COLO829 (cell line): ENCODE results near the gene SAG.

Experiments used
- DNase-seq: peaks from one replicate; pipeline ENCODE4 v3.0.0; 2012; ENCODE audit warnings: low spot score

The SAG gene

DNA sequence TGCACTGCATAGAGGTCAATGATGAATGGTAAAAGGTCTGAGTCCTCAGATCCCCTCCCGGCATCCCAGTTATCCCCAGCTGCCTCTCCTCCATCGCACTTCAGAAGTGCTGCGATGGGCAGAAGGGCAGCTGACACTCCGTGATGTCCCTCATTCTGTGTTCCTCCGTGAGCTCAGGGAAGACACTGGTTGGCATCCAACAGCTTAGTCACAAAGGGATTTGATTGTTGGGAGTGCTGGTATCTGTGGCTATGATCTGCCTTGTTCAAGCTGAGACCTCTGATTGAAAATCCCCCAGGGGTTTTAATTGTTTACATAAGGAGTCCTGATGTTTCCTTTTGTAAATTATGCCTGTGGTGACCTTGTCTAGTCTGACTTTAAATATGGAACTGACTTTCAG lies 19.0 kb upstream of the SAG start:
- DNase-seq: peak; percentile 29

- DNase-seq: peak; percentile 67
Measured at GRCh38 chr2:233289648-233290047, 18.0 kb upstream of the SAG start.

DNA sequence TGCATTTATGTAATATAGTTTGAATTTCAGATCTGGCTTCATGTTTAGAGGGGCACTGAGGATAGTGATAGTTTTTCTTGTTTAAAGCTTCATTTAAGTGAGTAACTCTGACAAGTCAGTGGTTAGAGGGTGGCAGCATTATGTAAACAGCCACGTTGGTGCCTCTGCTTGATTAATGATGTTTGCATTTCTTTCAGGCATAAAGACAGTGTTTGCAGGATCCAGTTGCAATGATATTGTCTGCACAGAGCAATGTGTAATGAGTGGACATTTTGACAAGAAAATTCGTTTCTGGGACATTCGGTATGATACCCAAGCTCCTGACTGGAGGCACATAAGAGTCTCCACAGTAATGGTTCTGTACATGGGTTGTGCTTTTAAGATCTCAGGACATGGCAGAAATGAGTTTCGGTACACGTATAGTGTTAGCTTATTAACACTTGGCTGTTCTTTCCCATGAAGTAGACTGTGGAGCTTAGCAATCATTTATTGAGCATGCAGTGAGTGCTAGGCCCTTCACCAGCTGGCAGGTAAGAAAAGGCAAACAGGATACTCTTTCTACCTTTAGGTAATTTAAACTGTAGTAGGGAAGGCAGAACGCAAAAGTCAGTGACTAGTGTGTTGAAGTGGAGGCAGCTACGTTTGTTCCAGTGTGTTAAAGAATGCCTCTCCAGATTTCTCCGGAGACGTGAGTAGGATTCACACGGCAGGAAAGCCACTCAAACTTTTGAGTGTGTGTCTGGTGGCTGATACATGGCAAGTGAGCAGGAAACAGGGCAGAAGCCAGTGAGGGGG lies 17.4 kb upstream of the SAG start:
- no peak for DNase-seq

DNA sequence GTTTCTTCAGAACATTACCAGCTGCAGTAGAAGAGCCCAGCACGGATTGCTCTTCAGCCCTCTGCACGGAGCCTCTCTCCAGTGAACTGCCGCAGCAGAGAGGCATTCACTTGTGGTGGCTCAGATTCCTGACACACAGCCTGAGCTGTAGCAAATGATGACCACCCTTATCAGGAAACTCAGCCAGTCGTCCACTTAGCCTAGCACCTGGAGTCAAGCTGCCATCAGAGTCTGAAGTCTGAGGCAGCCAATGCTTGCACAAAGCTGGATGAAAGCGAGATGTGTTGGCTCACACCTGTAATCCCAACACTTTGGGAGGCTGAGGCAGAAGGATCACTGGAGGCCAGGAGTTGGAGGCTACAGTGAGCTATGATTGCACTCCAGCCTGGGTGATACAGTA lies 11.7 kb upstream of the SAG start:
- DNase-seq: no peak

DNA sequence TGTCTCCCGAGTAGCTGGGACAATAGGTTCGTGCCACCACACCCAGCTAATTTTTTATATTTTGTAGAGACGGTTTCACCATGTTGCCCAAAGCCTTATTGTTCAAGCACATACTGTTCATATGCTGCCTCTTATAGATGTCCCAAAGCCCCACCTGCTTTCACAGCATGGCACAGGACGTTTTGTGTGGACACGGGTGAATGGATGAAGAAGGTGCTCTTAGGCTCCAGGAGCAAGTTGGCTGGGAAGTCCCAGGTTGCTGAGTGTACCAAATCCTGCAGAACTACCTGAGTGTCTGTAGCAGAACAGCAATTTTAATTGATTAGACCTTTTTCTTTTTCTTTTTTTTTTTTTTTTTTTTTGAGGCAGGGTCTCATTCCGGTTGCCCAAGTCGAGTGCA lies 10.5 kb upstream of the SAG start:
- DNase-seq: no peak

DNA sequence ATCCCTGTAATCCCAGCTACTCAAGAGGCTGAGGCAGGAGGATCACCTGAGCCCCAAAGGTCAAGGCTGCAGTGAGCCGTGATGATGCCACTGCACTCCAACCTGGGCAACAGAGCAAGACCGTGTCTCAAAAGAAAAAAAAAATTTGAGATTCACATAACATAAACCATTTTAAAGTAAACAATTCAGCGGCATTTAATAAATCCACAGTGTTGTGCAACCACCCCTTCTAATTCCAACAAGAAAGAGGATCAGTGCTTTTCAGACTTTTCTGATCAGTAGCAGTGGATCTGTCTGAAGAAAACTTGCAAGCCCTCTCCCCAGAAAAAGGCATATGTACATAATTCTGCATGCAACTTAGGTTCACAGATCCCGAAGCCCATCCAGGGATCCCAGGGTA lies 7.2 kb upstream of the SAG start:
- DNase-seq: no peak

GRCh38 chr2:233301248-233301647 lies 6.4 kb upstream of the SAG start:
- no peak for DNase-seq

DNA sequence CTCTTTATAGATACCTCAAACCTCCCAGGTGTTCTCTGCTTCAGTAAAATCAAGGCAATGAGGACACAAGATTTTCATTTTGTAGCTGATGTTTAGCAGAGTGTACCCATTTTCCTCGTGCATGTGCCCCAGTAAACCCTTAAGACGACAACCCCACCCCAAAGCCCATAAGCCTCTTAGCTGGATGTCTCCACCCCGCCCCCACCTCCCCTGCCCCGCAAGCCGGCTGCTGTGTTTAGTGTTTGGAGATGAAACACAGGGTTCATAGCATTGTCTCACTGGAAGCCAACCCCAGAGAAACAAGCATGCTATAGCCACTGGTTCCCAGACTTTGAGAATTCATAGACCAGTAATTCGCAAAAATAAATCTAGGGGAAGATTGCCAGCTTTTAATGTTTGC lies 5.8 kb upstream of the SAG start:
- no peak for DNase-seq

GRCh38 chr2:233303252-233303651 lies 4.4 kb upstream of the SAG start:
- no peak for DNase-seq

- no peak for DNase-seq
Measured at GRCh38 chr2:233311241-233311926, 3.8 kb downstream of the SAG start.

GRCh38 chr2:233312874-233313273 lies 5.3 kb downstream of the SAG start:
- DNase-seq: no peak

DNA sequence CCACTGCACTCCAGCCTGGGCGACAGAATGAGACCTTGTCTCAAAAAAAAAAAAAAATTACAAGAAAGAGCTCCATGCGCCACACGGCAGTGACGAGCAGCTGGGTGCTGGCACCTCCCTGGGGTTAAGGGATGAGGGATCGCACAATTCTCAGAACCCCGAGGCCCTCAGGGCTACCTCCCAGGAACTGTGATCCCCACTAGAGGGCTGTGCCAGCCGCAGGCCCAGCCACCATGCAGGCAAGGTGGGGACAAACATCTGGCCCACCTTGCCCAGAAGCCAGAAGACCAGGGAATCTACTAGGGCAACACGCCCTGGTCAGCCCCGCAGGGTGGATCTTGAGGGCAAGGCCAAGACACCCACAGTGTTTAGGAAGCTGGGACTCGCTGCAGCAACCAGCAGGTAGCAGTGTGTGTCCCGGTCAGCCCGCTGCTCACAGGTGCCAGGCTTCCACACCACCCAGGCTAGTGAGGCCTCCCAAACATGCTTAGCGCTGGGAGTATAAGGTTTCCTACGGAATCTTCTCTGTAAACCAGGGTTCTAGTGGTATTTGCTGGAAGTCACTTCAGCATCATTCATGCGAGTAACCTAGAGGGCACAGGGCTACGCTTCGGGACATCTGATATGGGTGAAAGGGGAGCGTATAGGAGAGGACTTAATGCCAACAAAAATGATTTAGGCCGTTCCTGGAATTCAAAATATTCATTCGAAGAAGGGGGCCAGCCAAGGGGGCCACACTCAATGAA lies 6.7 kb downstream of the SAG start:
- DNase-seq: no peak

GRCh38 chr2:233317196-233317943 lies 9.8 kb downstream of the SAG start:
- no peak for DNase-seq

GRCh38 chr2:233319256-233319655 lies 11.6 kb downstream of the SAG start:
- no peak for DNase-seq

- DNase-seq: no peak
Measured at GRCh38 chr2:233320470-233320869, 12.9 kb downstream of the SAG start.

- no peak for DNase-seq
Measured at GRCh38 chr2:233321166-233321565, 13.6 kb downstream of the SAG start.

DNA sequence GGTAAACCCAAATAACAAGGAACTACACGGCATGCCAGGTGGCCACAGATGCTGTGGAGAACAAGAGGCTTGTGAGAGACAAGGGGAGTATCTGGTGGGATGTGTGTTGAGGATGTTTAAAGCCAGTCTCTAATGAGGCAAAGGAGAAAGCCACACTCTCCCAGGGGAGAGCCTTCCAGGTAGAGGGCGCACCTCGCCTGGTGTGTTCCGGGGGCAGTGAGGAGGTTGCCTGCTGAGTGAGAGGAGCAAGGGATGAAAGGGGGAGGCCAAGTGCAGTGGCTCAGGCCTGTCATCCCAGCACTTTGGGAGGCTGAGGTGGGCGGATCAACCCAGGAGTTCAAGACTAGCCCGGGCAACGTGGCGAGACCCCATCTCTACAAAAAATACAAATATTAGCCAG lies 16.2 kb downstream of the SAG start:
- DNase-seq: no peak

DNA sequence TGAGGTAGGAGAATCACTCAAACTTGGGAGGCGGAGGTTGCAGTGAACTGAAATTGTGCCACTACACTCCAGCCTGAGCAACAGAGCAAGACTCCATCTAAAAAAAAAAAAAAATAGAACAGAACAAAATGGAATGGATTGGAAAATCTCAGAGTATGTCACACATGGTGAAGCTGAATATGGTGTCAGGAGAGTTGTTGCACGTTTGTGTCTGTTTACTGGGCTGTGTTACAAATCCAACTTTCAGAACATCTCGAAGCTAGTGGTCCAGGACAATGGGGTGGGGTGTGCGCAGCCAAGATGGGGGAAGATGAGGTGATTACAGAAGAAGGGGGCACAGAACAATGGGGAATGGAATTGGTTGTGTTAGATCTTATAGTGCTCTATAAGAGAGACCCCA lies 17.6 kb downstream of the SAG start:
- DNase-seq: no peak

DNA sequence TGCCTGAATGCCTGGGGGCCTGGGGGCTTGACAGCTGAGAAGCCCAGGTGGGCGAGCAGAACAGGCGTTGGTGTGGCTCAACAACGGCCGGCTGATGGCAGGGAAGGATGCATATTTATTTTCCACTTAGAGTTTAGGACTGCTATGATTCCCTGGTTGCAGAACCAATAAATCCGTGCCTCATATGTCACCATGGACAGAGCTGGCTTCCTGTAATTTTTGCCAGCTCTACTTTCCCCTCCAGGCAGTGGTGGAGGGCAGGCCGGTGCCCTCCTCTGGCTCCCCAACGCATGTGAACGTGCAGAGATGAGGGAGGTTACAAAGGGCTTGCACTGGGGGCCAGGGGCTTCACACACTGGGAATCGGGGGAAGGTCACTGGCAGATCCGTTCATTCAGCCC lies 18.2 kb downstream of the SAG start:
- no peak for DNase-seq

DNA sequence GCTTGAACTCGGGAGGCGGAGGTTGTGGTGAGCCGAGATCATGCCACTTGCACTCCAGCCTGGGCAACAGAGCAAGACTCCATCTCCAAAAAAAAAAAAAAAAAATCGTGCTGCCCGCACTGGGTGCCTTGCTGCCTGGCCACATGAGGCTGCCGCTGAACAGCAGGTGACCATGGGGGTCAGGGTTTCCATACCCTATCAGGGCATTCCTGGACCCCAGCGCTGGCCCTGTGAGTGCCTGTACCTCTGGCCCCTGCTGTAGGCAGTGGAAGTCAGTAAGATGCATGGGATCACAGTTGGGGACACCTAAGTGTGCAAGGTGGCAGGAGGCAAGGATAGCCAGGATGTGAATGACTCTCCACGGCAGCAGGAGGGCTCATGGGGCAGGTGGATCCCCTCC lies 18.9 kb downstream of the SAG start:
- no peak for DNase-seq

DNA sequence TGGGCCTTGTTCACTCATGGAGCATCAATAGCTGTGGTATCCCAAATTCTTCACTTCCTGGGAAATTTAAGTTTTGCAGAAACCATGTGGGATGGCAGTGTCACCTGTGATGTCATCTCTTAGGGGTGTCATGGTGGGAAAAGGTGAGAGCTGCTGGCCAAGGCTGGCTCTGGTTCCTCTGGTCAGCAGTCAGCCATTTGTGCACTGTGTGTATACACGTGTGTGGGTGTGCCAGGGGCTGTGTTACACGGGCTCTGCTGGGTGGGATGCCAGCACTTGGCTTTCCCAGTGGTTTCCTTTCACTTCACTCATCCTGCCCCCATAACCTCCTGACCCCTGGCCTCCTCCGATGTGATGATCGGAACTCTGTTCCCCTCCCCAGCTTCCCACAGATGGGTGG lies 21.3 kb downstream of the SAG start:
- DNase-seq: no peak

GRCh38 chr2:233329489-233330135 lies 22.0 kb downstream of the SAG start:
- DNase-seq: no peak
